PC-3 (cell line): Measurements from ENCODE around the gene FBXW7.

ENCODE experiments used
- EZH2 ChIP-seq: fragments of 300-600 bp; sonication (generic); IDR thresholded peaks from one replicate; pipeline ENCODE4 v1.6.1; 2017; ENCODE audit warnings: antibody characterized with exemption, mild to moderate bottlenecking, low read length; ENCODE audit not compliant: unreplicated experiment
- EZH2phosphoT487 ChIP-seq: fragments of 300-600 bp; sonication (generic); IDR thresholded peaks from 2 replicates; pipeline ENCODE4 v1.6.1; 2018; ENCODE audit warnings: mild to moderate bottlenecking, antibody characterized with exemption, low read length, borderline replicate concordance
- TF ChIP-seq, protein P1 (sequence below): fragments of 300-600 bp; sonication (generic); conservative IDR thresholded peaks from 2 replicates; pipeline ENCODE4 v1.5.1; 2017; ENCODE audit warnings: antibody characterized with exemption, low read depth, mild to moderate bottlenecking, low read length

DNA sequence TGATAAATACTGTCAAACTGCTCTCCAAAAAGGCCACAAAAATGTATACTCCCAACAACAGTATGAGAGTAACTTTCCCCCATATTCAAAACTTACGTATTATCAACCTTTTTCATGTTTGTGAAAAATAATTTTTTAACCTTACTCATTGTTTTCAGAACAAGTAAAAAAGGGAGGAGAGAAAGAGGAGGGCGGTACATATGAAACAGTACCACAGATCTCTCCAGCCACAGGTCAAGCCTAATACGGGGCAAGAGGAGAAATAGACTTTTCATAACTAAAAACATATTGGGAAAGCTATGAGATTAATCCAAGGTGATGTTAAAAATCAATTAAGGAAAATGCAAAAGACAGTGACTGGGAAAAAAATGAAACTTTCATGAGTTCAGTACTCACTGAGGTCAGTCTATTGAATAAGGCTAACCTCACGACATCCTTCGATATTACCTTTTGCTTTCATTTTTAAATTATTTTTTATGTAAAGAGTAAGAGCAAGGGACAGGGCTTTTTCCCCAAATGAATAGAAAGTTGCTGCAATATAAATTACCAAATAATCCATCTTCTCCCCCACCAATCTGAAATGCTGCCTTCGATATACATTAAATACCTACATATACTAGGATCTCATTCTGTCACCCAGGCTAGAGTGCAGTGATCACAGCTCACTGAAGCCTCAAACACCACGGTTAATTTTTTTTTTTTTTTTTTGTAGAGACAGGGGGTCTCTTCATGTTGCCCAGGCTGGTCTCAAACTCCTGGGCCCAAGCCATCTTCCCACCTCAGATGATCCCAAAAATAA is 25.3 kb downstream of the FBXW7 start:
- TF ChIP-seq EZH2 (no peak), EZH2phosphoT487 (no peak)
- TF ChIP-seq, protein P1, sequence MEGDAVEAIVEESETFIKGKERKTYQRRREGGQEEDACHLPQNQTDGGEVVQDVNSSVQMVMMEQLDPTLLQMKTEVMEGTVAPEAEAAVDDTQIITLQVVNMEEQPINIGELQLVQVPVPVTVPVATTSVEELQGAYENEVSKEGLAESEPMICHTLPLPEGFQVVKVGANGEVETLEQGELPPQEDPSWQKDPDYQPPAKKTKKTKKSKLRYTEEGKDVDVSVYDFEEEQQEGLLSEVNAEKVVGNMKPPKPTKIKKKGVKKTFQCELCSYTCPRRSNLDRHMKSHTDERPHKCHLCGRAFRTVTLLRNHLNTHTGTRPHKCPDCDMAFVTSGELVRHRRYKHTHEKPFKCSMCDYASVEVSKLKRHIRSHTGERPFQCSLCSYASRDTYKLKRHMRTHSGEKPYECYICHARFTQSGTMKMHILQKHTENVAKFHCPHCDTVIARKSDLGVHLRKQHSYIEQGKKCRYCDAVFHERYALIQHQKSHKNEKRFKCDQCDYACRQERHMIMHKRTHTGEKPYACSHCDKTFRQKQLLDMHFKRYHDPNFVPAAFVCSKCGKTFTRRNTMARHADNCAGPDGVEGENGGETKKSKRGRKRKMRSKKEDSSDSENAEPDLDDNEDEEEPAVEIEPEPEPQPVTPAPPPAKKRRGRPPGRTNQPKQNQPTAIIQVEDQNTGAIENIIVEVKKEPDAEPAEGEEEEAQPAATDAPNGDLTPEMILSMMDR = no peak
